Astrocyte (in vitro differentiated cells and primary cell): ENCODE measurements around the gene CCDC63.

Source experiments
- CTCF ChIP-seq: IDR thresholded peaks from 2 replicates; pipeline ENCODE4 v1.5.1; 2011; ENCODE audit warnings: low read depth, mild to moderate bottlenecking, inconsistent platforms, low read length, moderate library complexity; ENCODE audit not compliant: insufficient read depth
- EZH2 ChIP-seq: IDR thresholded peaks from 2 replicates; pipeline ENCODE4 v1.6.1; 2012; ENCODE audit warnings: mild to moderate bottlenecking, low read length, inconsistent platforms; ENCODE audit not compliant: insufficient read depth

- no peak for TF ChIP-seq CTCF
- no peak for TF ChIP-seq EZH2
Measured at GRCh38 chr12:110903511-110903910, 56.7 kb downstream of the CCDC63 start.
